ENCODE results near the gene BHLHA15.

BHLHA15 gene
- total RNA-seq, result 0 to 2.0 (median 0) reads per million in 17 experiments

- DNase-seq, result peak in 1 of 4 experiments; percentile 29
Measured at GRCh38 chr7:98211221-98211675, at the start of gene BHLHA15. Gene BHLHA15 (plus strand): TSS chr7:98211439. CDS start chr7:98212310, 871 bp downstream.

DNA sequence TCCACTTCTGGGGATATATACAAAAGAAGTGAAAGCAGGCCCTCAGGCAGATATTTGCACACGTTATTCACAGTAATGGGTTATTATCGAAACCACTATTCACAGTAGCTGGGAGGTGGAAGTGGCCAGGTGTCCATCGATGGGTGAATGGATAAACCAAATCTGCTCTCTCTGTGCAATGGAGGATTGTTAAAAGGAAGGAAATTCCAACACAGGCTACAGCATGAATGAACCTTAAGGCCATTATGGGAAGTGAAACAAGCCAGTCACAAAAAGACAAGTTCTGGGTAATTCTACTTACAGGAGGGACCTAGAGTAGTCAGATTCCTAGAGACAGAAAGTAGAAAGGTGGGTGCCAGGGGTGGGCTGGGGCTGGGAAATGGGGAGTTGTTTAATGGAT lies 48.5 kb upstream of the BHLHA15 start:
- DNase-seq, result peak in 3 of 4 experiments; percentile 18 to 64 (median 45)

GRCh38 chr7:98163269-98163668 lies 48.0 kb upstream of the BHLHA15 start:
- DNase-seq, result no peak

DNA sequence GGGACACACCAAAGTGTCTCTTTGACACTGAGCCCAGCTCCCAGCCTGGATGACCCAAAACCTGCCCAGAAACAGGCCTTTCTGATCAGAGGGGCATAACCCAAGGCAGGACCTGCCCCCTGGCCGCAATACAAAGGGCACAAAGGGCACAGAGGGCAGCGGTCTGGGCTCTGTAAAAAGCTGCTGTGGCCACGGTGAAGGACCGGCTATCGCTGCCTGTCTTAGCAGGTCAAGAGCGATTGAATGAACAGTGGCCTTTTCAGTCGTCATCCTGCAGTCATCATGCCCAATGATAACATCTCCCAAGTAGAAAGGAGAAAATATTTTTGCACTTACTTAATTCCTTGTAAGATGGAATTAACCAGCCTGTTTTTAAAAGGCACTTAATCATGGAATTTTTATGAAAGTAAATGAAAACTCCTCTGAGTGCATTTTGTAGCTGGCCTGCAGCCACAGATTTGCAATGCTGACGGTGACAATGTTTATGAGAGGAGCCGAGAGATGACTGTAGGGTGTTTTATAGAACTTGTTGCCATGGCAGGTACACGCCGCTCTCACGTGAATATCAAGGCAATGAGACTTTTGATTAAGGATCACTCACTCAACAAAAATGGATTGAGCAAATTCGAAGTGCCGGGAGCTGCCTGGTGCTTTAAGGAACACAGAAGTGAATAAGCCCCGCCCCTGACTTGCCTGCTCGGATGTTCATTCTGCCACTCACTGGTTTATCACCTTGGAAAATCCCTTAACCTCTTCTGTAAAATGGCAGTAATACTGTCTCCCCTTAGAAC lies 47.3 kb upstream of the BHLHA15 start:
- peak in 1 of 4 experiments; percentile 10 for DNase-seq

- peak; percentile 48 to 77 (median 70) for DNase-seq
Measured at GRCh38 chr7:98165827-98166667, 45.2 kb upstream of the BHLHA15 start.

GRCh38 chr7:98166668-98166970 lies 44.6 kb upstream of the BHLHA15 start:
- no peak for DNase-seq

GRCh38 chr7:98167653-98168052 lies 43.6 kb upstream of the BHLHA15 start:
- no peak for DNase-seq

GRCh38 chr7:98168181-98168903 lies 42.9 kb upstream of the BHLHA15 start:
- peak; percentile 50 to 76 (median 66) for DNase-seq

DNA sequence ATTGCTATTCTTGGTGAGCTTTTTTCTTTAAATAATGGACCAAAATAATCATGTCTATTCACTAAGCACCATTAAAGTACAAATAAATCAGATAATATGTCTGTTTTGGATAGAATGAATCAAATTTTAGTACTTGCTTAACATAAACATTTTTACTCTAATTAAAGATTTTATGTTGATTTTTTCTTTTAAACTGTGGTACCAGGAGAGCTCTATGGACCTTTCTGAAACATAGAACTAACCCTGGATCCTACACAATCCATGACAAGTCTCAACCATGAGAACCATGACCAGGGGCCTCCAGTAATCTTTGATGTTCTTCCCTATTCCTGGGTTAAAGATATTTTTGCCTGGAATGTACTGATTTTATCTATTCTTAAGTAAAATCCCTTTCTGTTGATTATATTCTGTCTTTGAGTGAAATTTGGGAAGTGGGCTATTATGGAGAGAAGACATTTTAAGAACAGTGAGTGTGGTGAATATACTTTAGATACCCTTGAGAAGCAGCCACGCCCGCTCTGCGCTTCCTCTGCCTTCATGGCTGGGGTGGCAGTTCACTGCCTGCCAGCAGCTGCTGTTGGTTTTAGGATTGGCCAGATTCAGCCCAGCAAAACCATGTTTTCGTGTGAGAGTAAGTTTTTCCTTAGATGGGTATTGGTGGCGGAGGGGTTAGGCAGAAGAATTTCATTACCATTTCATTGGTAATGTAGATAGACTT lies 42.2 kb upstream of the BHLHA15 start:
- no peak for DNase-seq

DNA sequence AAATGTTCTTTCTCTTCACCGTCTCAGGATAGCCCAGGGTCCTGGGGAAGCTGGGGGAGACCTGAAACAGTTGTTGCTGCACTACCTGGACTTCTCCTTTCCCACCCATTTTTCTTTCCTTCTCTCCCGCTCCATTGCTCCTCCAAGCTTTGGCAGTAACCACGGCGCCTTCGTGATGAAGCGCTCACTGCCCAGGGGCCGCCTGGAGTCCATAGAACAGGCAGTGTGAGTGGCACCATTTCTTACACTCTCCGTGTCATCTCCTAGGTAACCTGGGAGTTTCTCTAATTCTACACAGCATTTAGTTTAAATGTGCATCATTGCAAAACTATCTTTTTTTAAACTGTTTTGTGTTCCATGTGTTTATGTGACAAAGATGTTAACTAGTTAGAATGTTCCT lies 40.3 kb upstream of the BHLHA15 start:
- DNase-seq, result no peak

GRCh38 chr7:98171449-98171848 lies 39.8 kb upstream of the BHLHA15 start:
- DNase-seq, result no peak

DNA sequence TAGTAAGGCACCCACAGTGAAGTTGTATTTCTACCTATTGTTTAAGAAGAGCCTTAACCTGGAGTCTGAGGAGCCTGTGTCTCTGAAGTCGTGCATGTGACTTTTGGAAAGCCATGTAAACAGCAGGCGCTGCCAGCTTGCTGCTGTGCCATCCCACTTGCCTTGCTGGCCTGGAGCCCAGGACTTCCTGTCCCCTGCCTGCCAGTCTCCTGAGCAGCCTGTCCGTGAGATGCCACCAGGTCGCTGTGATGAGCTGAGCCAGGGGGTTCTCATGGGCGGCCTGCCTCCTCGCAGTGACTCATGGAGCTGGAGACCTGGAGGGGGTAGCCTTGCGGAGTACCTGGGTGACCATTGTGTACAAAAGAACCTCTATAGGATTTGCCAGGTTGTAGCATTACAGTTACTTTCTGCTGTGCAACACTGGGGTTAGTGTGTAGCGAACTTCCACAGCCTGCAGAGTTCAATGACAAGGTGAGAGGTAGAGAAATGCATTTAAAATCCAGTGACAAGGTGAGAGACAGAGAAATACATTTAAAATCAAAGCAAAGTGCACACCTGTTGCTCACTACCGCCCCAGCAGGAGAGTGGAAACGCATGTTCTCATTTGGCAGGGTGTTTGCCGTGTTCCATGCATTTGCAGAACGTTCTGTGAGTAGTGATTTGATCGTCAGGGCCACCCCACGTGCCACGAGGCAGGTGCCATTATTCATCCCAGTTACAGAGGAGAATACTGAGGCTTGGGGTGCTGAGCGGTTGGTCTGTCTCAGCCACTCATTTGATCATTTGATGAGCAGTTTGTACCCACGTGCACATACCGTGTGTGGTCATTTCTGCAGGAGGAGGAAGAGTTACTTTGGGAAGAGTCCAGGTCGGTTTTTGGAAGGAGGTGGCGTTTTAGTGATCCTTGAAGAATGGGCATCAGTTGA lies 36.6 kb upstream of the BHLHA15 start:
- DNase-seq, result no peak

DNA sequence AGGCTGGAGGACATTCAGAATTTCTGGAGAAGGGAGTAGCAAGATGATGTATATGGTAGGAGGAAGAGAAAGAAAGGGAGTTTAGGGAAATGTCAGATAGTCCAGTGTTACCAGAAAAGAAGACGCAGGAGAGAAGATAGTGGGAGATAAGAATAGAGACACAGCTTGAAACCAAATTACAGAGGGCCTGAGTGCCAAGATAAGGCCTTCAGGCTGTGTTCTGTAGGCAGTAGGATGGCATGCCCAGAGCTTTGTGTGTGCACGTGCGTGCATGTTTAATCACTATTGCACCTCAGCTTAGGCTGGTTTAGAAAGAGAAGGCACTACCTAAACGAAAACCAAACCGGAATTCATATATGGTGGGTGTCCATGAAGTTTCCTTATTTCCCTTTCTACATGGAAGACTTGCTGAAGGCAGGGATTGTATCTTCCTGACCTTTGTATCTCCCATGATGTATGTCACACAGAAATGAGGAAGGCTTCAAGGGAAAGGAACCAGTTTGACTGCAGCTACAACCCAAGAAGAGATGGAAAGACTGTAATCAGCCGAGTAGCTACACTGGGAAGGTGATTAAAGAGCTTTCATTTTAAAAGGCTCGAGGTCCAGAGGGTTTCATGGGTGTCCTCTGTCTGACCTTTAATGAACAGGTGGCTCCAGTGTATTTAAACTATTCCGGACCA lies 35.8 kb upstream of the BHLHA15 start:
- DNase-seq, result no peak

GRCh38 chr7:98177553-98177952 lies 33.7 kb upstream of the BHLHA15 start:
- no peak for DNase-seq

GRCh38 chr7:98178321-98178720 lies 32.9 kb upstream of the BHLHA15 start:
- DNase-seq, result no peak

- no peak for DNase-seq
Measured at GRCh38 chr7:98178762-98179490, 32.3 kb upstream of the BHLHA15 start.

DNA sequence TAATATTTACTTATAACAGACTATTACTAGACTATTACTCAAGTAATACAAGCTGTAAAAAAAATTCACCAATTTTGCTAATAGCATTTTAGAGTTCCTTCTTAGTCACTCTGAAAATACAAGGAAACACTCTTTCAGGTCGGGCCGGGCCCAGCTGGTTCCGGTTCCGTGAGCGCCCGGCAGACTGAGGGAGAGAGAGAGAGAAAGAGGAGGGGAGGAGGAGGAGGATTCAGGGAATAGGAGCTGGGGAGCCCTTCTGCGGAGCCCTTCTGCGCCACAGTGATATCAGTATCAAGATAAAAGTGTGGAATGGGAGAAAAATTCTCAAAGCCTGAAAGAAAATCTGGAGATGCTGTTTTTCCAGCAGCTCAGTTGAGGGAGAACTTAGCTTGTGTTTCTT lies 30.5 kb upstream of the BHLHA15 start:
- no peak for DNase-seq

- DNase-seq, result peak in 2 of 4 experiments; percentile 16 to 27
Measured at GRCh38 chr7:98185101-98185500, 26.1 kb upstream of the BHLHA15 start.

DNA sequence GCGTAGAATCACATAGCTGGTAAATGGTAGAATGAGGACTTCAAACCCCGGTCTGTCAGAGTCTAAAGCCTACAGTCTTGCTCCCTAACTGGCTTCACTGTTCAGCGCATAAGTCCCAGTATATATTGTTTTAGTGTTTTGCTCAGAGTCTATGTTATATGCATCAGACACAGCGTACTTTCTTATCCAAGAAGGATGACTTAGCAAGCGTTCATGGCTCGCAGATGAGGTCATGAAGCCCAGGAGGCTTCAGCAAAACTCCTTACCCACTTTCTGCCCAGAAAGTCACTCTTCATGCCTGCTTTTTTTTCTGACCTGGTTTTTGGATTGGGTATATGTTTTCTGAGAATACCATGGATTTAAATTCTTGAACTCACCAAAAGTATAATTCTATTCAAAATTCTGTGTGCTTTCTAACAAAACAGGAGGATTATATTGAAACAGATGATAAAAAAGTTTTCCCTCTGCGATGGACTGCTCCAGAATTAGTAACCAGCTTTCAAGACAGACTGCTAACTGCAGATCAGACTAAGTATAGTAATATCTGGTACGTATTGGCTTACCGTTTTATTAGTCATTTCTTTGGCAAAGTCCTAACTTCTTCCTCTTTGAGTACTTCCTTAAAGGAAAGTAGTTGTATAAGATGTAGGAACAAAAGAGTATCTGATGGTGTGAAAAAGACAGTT lies 24.6 kb upstream of the BHLHA15 start:
- peak in 3 of 4 experiments; percentile 21 to 75 (median 70) for DNase-seq

All from suppressor macrophage (primary cell).